GM21381 (cell line): ENCODE results near the gene LEPROT.
"Not testable (repeated sequence)": the region's sequence is repeated elsewhere in the genome, so short reads cannot be mapped to it uniquely, and the experiment has no call there.

Source experiments
- ATAC-seq: cut with Tn5 transposase; IDR thresholded peaks from one replicate; pipeline ENCODE4 v1.9.1; 2021; ENCODE audit warnings: mild to moderate bottlenecking, moderate library complexity; ENCODE audit not compliant: unreplicated experiment

Gene LEPROT

DNA sequence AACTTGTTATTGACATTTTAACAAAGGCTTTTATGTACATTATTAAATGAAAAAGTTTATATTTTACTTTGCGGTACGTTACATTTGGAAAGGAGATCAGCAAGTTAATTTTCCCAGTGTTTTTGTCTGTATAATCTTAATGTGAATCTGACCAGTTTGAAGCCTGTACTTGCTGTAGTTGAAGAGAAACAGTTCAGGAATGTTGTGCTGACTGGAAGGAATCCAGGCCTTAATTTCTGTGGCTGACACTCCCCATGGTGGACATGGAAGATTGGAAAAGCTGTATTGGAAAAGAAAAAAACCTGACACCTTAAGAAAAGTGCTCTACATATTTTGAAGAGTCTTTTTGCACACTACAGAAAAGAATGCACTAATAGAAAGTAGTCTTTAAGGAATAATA, 15.5 kb downstream of the LEPROT start:
- ATAC-seq, result no peak

DNA sequence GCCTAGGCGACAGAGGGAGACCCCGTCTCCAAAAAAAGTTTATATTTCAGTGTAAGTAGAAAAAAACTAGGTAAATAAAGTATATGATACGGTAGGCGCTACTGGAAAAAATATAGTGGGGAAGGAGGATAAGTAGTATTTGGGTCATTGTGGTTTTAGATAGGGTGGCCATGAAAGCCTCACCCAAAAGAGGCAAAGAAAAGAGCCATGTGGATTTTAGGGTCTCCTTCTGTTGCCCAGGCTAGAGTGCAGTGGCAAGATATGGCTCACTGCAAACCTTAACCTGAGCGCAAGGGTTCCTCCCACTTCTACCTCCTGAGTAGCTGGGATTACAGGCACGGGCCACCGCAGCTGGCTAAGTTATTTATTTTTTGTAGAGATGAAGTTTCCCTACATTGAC, 17.1 kb downstream of the LEPROT start:
- no peak for ATAC-seq

DNA sequence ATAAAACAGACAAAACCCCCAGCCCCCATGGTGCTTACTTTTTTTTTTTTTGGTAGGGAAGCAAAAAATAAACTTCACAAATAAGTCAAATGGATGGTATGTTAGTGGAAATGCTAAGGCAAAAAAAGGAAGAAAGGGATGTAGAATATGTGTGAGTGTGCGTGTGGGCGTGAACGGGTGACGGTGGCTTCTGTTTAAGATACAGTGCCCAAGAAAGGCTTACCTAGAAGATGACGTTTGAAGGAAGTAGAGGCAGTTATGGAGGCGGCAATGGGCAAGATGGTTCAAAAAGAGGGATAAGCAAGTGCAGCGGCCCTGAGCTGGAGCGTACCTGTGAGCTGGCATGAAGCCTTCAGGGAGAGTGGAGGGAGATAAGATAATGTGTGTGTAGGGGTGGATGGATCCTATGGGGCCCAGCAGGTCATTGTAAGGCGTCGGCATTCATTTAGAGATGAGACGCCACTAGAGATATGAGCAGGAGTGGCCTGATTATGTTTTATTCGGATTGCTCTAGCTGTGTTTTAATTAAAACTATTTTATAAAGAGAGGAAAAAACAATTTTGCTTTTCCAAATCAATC, 19.9 kb downstream of the LEPROT start:
- no peak for ATAC-seq

DNA sequence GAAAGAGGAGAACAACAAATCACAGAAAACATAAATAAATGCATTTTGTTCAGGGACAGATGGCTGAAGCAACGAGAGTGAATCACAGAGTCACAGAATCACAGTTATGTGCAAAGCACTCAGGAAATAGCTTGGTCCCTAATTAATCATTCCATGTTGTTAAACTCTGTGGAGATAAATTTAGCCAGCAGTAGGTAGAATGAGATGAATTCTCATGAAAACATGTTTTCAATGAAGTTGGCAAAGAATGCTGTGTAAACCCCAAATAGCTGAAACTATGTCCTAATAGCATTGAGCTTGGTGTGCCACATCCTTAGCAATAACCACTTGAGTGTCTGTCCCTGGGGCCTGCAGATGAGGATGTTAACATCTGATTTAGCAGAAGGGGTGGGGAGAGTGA, 20.4 kb downstream of the LEPROT start:
- no peak for ATAC-seq

DNA sequence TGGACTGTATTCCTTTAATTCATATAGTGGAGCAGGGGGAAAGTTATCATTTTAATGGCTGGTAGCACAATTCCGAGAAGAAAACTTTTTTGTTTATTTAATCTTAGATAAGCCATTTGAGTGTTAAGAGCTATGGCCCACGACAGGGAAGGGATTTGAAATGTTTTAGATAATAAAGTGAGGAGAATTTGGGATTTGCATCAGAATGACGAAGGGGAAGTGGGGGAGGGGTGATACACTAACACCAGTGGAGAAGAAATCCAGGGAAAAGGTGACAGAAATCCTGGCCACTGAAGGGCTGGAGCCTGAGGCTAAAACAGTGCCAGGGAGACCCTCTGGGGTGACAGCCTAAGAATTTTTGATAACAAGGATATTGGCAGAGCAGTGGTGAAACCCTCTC, 21.0 kb downstream of the LEPROT start:
- ATAC-seq, result no peak

DNA sequence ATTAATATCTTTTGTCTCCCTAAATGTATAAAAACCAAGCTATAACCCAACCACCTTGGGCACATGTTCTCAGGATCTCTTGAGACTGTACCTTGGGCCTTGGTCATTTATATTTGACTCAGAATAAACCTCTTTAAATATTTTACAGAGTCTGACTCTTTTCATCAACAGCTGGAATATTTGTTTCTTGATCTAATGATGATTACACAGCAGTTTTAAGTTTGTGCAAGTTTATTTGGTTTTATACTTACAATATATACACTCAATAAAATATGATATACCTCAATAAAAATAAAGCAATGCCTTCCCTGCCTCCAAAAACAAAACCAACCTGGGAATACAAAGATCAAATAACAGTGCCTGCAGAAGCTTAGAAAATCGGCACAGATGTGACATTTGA, 22.0 kb downstream of the LEPROT start:
- ATAC-seq, result no peak

DNA sequence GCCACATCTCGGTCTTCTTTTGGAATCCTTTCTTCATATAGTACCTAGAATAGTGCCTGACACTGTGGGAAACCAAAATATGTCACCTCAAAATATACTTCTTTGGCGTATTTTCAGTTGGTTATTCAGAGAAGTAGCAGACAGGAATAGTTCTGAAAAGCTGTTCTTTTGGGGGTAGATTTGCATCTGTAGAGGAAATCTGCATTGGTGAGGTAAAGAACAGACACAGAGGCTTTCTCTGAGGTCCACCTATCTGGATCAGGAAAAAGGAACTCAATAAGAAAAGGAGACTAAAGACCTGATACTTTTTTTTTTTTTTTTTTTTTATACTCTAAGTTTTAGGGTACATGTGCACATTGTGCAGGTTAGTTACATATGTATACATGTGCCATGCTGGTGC, 23.2 kb downstream of the LEPROT start:
- no peak for ATAC-seq

DNA sequence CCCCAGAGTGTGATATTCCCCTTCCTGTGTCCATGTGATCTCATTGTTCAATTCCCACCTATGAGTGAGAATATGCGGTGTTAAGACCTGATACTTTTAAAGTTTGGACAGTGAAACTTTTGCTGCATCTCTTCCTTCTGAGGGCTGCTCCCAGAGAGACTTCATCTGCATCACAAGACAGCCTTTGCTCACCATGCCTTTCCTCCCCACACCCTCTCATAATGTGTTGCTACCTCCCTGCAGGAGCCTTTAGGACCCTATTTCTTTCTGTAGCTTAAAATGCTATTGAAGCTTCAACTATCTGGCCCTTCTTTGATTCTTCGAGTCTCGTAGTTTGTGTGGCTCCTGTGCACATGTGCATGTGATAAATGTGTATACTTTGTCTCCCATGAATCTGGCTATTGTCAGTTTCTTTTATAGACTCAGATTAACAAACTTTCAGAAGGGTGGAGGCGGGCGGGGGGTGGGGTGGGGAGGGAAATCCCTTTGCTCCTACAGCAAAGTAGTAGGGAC, 23.7 kb downstream of the LEPROT start:
- no peak for ATAC-seq

DNA sequence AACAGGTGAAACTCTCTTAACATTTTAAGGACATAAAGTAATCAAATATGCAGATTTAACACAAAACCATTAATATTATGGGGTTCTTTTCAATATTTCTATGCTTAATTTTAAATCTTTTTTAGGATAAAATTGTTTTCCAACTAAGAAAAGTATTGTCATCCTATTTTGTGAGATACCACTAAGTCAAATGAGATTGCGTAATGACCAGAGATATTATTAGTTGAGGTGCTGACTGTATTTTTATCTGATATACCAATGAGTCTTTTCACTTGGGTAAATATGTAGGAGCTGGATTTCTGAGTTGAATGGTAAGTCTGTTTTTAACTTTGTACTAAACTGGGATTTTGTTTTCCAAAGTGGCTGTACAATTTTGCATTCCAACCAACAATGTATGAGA, 25.4 kb downstream of the LEPROT start:
- ATAC-seq, result no peak

DNA sequence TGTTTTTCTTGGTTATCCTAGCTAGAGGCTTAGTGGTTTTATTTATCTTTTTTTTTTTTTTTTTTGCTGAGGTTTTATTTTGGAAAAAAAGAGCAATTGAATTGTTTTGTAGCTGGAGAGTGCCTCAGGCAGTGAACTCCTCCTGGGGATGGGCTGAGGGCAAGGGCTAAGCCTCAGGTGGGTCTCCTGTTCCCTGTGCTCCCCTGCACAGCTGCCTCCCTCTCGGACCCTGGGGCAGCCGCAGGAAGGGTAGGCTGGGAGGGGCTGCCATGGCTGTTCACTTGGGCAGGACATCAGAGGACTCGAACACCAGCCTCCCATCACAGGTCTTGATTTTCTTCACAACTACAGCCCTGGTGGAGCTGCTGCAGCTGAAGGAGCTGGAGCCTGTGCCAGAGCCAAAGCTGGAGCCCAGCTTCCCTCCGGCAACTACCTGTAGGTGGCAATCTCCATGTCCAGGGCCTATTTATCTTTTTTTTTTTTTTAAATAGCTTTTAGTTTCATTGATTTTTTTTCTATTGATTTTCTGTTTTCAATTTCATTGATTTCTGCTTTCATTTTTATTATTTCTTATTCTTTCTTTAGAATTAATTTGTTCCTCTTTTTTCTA, 28.9 kb downstream of the LEPROT start:
- ATAC-seq, result no peak

DNA sequence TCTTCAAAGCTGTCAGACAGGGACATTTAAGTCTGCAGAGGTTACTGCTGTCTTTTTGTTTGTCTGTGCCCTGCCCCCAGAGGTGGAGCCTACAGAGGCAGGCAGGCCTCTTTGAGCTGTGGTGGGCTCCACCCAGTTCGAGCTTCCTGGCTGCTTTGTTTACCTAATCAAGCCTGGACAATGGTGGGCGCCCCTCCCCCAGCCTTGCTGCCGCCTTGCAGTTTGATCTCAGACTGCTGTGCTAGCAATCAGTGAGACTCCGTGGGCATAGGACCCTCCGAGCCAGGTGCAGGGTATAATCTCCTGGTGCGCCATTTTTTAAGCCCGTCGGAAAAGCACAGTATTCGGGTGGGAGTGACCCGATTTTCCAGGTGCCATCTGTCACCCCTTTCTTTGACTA, 35.2 kb downstream of the LEPROT start:
- not testable (repeated sequence) for ATAC-seq

DNA sequence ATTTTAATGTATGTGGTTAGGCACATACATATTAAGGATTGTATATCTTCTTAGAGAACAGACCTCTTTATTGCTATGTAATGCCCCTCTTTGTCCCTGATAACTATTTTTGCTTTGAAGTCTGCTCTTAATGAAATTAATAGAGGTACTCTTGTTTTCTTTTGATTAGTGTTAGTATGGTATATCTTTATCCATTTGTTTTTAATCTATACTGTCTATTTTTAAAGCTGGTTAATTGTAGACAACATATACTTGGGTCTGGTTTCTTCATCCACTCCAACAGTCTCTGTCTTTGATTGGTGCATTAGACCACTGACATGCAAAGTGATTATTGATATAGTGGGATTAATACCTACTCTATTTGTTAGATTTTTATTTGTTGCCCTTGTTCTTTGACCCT, 36.0 kb downstream of the LEPROT start:
- ATAC-seq, result no peak

DNA sequence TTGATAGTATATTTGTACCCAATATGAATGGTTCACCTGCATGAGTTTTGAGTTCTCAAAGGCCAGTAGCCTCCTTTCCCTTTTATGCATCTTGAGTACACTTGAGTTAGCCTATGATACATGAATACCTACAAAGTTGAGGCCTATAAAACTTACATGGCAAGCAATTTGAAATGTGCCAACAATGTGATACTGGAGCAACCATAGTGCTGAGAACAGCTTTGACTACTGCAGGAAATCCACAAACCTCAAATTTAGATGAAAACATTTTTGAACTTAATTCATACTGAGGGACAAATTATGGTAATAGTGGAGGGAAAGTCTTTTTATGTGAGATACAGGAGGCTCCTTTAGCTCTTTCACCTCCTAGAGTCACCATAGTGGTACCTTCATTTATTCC, 37.4 kb downstream of the LEPROT start:
- no peak for ATAC-seq

DNA sequence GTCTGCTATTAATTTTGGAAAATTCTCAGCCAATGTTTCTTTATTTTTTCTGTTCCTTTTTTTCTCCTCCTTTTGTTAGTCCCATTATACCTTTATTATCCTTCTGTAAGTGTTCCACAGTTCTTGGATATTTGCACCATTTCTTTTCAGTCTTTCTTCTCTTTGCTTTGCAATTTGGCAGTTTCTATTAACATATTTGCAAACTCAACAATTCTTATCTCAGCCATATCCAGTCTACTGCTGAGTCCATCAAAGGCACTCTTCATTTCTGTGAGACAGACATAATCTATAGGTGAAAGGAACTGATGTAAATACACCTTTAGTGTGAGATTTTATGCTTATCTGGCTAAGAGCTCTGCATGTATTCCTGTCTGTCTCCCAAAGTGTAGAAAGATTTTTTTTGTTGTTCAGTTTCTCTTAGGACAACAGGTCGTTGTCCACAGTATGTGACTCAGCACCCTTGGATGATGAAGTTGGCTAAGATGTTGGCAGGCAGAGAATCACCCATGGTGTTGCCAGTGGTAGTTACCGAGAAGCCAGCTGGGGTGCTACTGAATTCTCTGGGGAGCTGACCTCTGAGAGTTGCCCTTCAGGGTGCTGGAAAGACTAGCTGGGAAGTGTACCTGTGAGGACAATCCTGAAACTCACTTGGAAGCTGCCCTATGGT, 38.4 kb downstream of the LEPROT start:
- no peak for ATAC-seq

DNA sequence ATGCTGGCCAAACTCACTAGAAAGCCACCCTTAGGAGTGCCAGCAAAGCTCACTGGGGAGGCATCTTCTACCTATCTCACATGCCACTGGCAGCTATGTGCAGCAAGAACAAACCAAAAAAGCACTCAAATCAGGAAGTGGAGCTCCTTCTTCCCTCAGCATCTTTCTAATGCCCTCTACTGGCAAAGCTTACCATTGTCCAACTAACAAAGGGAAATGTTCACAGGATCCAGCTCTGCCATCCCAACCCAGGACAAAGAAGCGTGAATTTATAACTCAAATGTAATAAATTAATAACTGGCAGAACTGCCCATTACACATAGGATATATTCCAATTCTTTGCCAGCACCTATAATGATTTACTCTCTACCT, 38.9 kb downstream of the LEPROT start:
- ATAC-seq, result no peak

DNA sequence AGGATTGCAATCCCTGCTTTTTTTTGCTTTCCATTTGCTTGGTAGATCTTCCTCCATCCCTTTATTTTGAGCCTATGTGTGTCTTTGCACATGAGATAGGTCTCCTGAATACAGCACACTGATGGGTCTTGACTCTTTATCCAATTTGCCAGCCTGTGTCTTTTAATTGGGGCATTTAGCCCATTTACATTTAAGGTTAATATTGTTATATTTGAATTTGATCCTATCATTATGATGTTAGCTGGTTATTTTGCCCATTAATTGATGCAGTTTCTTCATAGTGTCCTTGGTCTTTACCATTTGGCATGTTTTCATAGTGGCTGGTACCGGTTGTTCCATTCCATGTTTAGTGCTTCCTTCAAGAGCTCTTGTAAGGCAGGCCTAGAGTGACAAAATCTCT, 45.4 kb downstream of the LEPROT start:
- ATAC-seq, result not testable (repeated sequence)

DNA sequence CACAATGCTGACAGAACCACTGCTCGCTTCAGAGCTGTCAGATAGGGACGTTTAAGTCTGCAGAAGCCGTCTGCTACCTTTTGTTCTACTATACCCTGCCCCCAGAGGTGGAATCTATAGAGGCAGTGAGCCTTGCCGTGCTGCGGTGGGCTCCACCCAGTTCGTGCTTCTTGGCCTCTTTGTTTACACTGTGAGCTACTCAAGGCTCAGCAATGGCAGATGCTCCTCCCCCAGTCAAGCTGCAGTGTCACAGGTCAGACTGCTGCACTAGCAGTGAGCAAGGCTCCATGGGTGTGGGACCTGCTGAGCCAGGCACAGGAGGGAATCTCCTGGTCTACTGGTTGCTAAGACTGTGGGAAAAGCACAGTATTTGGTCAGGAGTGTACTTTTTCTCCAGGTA, 47.1 kb downstream of the LEPROT start:
- ATAC-seq, result no peak

DNA sequence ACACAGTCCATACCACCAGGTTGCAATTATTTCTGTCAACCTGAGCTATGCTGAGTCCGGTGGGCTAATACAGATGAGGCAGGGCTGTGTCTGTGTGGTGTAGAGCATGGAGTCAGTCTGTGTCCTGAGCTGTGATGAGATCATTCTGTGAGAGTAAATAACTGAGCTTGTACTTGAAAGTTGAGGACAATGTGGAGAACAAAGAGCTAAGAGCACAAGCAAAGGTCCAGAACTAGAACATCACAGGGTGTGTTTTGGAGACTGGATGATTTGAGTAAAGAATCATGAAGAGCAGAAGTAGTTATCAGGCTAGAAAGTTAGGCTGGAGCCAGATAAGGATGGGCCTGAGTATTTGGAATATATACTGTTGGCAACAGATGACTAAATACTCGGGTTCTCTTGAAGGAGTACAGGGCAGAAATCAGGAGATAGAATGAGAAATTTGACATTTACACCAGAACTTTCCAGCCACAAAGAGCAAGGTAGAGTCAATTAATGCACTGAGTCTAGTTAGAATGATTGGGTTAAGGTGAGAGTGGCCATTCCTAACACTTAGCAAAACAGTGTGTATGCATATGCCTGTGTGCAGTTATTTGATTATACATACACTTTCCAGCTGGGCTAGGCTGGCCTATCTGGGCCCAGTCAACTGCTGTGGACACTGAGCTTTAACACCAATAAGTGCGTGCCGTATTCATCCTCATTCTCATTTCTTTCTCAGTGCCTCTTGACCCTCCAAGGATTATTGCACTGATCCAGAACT, 48.8 kb downstream of the LEPROT start:
- no peak for ATAC-seq

DNA sequence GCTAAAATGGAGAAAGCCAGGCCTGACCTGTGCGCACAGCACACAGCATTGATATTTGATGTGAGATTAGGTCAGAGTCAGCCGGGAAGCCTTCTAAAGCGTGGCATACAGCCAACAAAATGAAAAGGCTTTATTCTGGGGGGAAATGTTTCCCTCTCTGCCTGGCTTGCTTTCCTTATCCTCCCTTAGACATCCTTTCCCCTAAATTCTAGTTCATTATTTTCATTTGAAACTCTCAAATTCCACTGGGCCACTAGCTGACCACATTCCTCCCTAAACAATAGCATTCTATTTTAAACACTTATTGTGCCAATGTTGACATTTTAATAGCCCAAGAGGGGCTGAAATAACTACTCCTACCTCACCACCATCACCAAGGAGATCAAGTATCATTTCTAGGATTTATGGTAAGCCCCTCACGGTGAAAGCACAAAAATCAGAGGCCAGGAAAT, 49.4 kb downstream of the LEPROT start:
- no peak for ATAC-seq

DNA sequence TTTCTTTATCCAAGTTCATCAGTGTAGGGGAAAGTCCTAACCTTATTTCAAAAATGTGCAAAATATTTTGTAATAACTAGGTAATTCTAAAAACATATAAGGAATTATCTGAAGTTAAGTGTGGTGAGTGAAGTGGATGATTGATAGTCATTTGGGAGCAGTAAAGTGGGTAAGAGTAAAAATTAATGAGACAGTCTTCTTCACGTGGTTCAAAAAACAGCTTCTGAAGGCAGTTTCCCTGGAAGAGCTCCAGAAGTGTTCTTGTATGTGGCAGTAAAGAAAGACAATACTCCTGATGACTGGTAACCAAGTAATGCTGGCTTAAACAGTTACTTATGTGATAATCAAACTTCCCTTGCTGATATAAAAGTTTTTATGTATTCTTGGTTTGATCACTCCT, 50.3 kb downstream of the LEPROT start:
- no peak for ATAC-seq

DNA sequence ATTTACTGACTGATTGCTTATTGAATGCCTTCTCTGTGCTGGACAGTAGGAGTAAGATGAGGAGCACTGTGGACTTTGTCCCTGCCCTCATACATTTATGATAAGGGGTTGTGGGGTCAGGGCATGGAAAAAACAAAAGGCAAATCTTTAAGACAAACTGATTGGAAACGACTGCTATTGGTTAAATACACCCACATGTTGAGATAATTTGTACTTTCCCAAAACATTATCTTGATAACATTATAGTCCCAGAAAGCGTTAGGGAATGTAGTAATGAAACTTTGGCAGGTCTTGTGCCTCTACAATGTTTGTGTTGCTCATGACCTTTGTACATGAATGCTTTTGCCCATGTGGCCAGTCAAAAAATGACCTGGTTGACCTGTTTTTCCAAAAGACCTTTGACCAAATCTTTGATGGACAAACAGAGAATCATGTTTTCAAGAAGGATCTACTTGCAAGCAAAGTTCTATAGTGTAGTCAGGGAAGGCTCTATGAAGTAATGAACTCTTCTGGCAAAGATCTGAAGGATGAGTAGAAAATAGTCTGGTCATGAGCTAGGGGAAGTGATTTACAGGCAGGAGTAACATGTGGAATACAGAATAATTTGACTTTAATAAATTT, 50.9 kb downstream of the LEPROT start:
- ATAC-seq, result no peak
